ENCODE data around the gene TAF4.

The TAF4 gene

GRCh38 chr20:61939691-61940360 is 125.9 kb downstream of the TAF4 start:
- H3K79me2 ChIP-seq (ENCODE audit: control insufficient read depth, insufficient read depth, low read length, unreplicated experiment): no peaks in the 10 kb centered on the region
- no peaks in the 10 kb centered on the region for H3K36me3 ChIP-seq (ENCODE audit: insufficient read depth, low read length)
- no peaks in the 10 kb centered on the region for H3K4me1 ChIP-seq (ENCODE audit: control insufficient read depth, insufficient read depth, low read length, unreplicated experiment)
- no peak overlapping the region for H3K4me3 ChIP-seq (ENCODE audit: low read depth, low read length)
- no peak overlapping the region for H3K27ac ChIP-seq (ENCODE audit: low read depth, low read length)
- H3K27me3 ChIP-seq (ENCODE audit: insufficient read depth, low read length): no peaks in the 10 kb centered on the region
- H2AFZ ChIP-seq (ENCODE audit: low read length, unreplicated experiment): no peak overlapping the region

DNA sequence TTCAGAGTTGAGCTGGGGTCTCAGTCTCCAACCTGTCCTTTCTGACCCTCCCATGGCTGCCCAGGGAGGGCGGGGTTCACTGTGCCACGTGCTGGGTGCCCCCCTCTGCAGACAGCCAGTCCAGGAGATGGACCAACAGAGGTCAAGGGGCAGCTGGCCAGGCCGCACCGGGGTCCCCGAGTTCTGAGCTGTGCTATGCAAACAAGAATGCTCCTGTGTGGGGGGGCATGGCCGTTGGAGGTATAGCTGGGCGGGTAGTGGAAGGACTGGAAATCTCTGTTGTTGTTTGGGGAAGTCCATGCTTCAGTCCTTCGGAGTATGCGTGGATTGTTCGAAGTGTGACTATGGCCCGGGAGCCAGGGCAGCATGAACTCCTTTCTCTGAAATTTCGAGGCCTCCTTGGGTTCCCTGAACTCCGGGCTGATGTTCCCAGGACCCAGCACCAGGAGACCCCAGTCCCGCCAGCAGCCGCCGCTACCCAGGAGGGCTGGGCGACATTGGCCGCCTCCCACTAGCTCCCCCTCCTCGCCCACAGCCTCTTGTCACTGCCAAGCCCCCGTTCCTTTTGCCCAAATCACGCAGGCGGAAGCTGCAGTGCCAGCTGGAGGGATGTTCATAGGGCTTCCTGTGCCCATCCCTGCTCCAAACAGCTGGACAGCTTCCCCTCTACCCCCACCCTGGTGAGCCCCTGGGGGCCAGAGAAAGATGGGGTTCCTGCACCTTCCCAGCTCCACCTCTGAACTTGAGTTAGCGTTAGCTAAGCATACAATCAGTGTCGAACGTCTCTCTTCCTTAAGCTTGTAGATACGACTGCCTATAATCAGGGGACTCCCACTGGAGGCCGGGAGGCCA is 126.6 kb downstream of the TAF4 start:
- no peaks in the 10 kb centered on the region for H3K27me3 ChIP-seq (ENCODE audit: insufficient read depth, low read length)

DNA sequence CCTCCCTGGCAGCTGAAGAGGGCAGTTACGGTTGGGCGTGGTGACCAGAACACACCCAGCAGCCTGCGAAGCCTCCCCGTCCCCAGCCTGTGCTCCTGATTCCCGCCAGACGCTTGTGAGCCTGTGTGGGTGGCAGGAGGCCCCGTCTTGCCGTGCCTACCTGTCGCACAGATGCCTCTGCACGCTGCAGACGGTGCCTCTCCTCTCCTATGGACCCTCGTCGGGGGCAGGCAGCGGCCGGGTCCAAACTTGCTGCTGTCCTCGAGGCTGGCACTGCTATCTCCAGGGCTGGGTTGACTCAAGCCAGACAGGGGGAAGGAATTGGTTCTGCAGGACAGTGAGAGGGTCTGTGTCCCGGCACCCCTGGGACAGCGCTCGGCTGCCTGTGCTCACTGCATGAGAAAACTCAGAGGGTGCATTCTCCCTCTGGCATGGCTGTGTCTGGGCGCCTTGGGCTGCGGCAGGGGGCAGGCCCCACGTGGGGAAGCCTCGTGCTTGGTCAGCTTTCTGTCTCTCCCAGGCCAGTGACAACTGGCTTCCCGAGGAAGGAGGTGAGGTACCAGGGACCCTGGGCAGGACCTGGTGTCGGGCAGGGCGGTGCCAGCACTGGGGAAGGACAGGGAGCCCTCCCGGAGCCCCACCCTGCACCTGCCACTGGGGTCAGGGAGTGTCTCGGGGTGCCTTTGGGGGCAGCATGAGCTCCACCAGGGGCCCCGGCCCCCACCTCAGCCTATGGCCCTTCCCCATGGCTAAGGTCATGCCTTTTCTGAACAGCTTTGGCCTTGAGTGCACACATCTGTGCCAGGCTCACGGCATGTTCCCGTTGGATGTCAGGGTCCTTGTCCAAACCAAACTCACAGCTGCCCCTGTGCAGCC is 127.5 kb downstream of the TAF4 start:
- H3K4me3 ChIP-seq (ENCODE audit: low read depth, low read length): no peak overlapping the region
- H3K27me3 ChIP-seq (ENCODE audit: insufficient read depth, low read length): no peaks in the 10 kb centered on the region

More for the DNA sequence above, 126.6 kb downstream of the TAF4 start:
- Histone ChIP-seq H3K79me2 (ENCODE audit: control insufficient read depth, insufficient read depth, low read length, unreplicated experiment) (no peaks in the 10 kb centered on the region), H3K36me3 (ENCODE audit: insufficient read depth, low read length) (no peaks in the 10 kb centered on the region), H3K27ac (ENCODE audit: low read depth, low read length) (no peak overlapping the region), H3K4me3 (ENCODE audit: low read depth, low read length) (no peak overlapping the region), H3K4me1 (ENCODE audit: control insufficient read depth, insufficient read depth, low read length, unreplicated experiment) (no peaks in the 10 kb centered on the region), H2AFZ (ENCODE audit: low read length, unreplicated experiment) (no peak overlapping the region)

GRCh38 chr20:61937146-61937962 is 128.3 kb downstream of the TAF4 start:
- H3K36me3 ChIP-seq (ENCODE audit: insufficient read depth, low read length): no peaks in the 10 kb centered on the region
- H3K27ac ChIP-seq (ENCODE audit: low read depth, low read length): no peak overlapping the region
- H3K4me3 ChIP-seq (ENCODE audit: low read depth, low read length): no peak overlapping the region
- no peaks in the 10 kb centered on the region for H3K4me1 ChIP-seq (ENCODE audit: control insufficient read depth, insufficient read depth, low read length, unreplicated experiment)
- no peaks in the 10 kb centered on the region for H3K79me2 ChIP-seq (ENCODE audit: control insufficient read depth, insufficient read depth, low read length, unreplicated experiment)
- H2AFZ ChIP-seq (ENCODE audit: low read length, unreplicated experiment): no peak overlapping the region
- H3K27me3 ChIP-seq (ENCODE audit: insufficient read depth, low read length): no peaks in the 10 kb centered on the region

More for the DNA sequence above, 127.5 kb downstream of the TAF4 start:
- Histone ChIP-seq H3K4me1 (ENCODE audit: control insufficient read depth, insufficient read depth, low read length, unreplicated experiment) (no peaks in the 10 kb centered on the region), H3K36me3 (ENCODE audit: insufficient read depth, low read length) (no peaks in the 10 kb centered on the region), H3K27ac (ENCODE audit: low read depth, low read length) (no peak overlapping the region), H3K79me2 (ENCODE audit: control insufficient read depth, insufficient read depth, low read length, unreplicated experiment) (no peaks in the 10 kb centered on the region), H2AFZ (ENCODE audit: low read length, unreplicated experiment) (no peak overlapping the region)

DNA sequence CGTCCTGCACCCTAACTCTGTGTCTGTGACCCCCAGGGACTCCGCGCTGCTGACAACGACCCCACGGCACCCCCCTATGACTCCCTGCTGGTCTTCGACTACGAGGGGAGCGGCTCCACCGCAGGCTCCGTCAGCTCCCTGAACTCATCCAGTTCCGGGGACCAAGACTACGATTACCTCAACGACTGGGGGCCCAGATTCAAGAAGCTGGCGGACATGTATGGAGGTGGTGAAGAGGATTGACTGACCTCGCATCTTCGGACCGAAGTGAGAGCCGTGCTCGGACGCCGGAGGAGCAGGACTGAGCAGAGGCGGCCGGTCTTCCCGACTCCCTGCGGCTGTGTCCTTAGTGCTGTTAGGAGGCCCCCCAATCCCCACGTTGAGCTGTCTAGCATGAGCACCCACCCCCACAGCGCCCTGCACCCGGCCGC is 129.0 kb downstream of the TAF4 start:
- Histone ChIP-seq H3K27ac (ENCODE audit: low read depth, low read length) (no peak overlapping the region), H3K4me1 (ENCODE audit: control insufficient read depth, insufficient read depth, low read length, unreplicated experiment) (no peaks in the 10 kb centered on the region), H3K36me3 (ENCODE audit: insufficient read depth, low read length) (no peaks in the 10 kb centered on the region), H3K27me3 (ENCODE audit: insufficient read depth, low read length) (no peaks in the 10 kb centered on the region), H3K4me3 (ENCODE audit: low read depth, low read length) (no peak overlapping the region), H3K79me2 (ENCODE audit: control insufficient read depth, insufficient read depth, low read length, unreplicated experiment) (no peaks in the 10 kb centered on the region), H2AFZ (ENCODE audit: low read length, unreplicated experiment) (no peak overlapping the region)

DNA sequence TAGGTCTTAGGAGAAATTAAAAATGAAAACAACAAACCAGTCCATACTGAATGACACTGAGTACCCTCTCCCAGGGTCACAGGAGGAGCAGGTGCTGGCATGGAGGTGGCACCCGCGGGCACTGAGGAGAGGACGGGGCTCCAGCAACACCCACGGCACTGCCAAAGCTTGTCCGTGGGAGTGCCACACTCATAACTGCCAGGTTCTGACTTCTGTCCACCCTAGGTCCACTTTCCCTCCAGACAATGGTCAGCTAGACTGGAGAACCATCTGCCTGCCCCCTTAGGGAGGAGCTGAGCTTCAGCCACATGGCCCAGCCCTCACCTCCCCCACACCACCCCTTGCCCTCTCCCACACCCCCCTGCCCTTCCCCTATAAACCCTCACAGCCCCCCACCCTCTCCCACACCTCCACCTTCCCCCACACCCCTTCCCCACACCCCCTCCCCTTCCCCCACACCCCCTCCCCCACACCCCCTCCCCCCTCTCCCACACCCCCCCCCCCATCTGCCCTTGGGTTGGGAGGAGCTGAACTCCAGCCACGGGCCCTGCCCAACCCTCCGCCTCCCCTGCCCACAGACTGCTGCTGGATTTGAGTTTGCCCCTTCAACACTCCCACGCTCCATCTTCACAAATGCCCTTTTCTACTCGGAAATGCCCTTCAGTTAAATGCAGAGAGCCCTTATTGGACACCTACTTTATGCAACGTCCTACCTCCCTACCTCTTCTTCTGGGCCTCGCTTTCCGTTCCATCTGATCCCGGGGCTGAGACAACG is 129.6 kb downstream of the TAF4 start:
- Histone ChIP-seq H3K4me3 (ENCODE audit: low read depth, low read length) (no peak overlapping the region), H3K4me1 (ENCODE audit: control insufficient read depth, insufficient read depth, low read length, unreplicated experiment) (no peaks in the 10 kb centered on the region), H3K79me2 (ENCODE audit: control insufficient read depth, insufficient read depth, low read length, unreplicated experiment) (no peaks in the 10 kb centered on the region), H3K27me3 (ENCODE audit: insufficient read depth, low read length) (no peaks in the 10 kb centered on the region), H3K27ac (ENCODE audit: low read depth, low read length) (no peak overlapping the region), H3K36me3 (ENCODE audit: insufficient read depth, low read length) (no peaks in the 10 kb centered on the region), H2AFZ (ENCODE audit: low read length, unreplicated experiment) (no peak overlapping the region)

DNA sequence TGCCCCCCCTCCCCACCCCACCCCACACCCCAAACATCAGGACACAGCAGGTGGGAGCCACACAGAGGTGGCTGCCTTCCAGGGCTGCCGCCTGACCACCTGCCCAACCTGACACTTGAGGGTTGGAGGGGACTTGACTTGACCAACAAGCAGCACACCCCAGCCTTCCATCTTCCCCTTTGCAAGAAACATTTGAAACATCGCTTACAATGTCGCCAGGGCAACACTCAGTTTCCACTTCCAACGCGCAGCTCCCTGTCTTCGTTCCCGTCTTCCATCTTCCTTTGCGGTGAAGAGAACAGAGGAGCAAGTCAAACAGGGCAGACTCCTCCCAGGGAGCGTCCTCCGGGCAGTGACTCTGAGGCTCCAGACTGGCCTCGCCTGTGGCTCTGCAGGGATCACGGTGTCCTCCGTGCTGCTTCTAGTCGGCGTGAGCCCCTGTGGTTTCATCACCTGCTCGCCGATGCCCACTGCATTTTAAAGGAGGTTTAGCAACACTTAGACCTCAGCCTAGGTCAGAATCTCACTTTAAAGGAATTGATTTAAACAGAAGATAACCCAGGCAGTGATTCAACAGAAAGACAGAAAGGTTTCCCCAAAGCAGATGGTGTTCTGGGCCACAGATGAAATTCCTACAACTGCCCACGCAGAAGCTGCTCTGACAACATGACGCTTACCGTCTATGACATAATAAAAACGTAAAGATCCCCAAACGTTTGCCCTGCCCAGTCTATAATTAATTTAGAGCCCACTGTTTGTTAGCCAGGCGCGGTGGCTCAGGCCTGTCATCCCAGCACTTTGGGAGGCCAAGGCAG is 130.8 kb downstream of the TAF4 start:
- H3K4me1 ChIP-seq (ENCODE audit: control insufficient read depth, insufficient read depth, low read length, unreplicated experiment): no peaks in the 10 kb centered on the region
- H3K36me3 ChIP-seq (ENCODE audit: insufficient read depth, low read length): no peaks in the 10 kb centered on the region
- no peak overlapping the region for H2AFZ ChIP-seq (ENCODE audit: low read length, unreplicated experiment)
- no peak overlapping the region for H3K27ac ChIP-seq (ENCODE audit: low read depth, low read length)
- no peaks in the 10 kb centered on the region for H3K79me2 ChIP-seq (ENCODE audit: control insufficient read depth, insufficient read depth, low read length, unreplicated experiment)
- H3K27me3 ChIP-seq (ENCODE audit: insufficient read depth, low read length): no peaks in the 10 kb centered on the region
- H3K4me3 ChIP-seq (ENCODE audit: low read depth, low read length): no peak overlapping the region

- Histone ChIP-seq H3K79me2 (ENCODE audit: control insufficient read depth, insufficient read depth, low read length, unreplicated experiment) (no peaks in the 10 kb centered on the region), H3K27ac (ENCODE audit: low read depth, low read length) (no peak overlapping the region), H3K4me1 (ENCODE audit: control insufficient read depth, insufficient read depth, low read length, unreplicated experiment) (no peaks in the 10 kb centered on the region), H3K36me3 (ENCODE audit: insufficient read depth, low read length) (no peaks in the 10 kb centered on the region), H3K4me3 (ENCODE audit: low read depth, low read length) (no peak overlapping the region), H2AFZ (ENCODE audit: low read length, unreplicated experiment) (no peak overlapping the region), H3K27me3 (ENCODE audit: insufficient read depth, low read length) (no peaks in the 10 kb centered on the region)
Measured at GRCh38 chr20:61933951-61934715, 131.5 kb downstream of the TAF4 start.

Data from ACC112 (cell line).